GM18505 (cell line): ENCODE measurements around the gene KCP.

Source experiments
- ATAC-seq: cut with Tn5 transposase; IDR thresholded peaks from one replicate; pipeline ENCODE4 v1.9.1; 2021; ENCODE audit not compliant: unreplicated experiment
- POLR2A ChIP-seq: IDR thresholded peaks from 4 replicates; pipeline ENCODE4 v1.6.1; 2011; ENCODE audit warnings: borderline replicate concordance; ENCODE audit not compliant: insufficient read depth, insufficient read length; ENCODE audit errors: extremely low read depth

Gene KCP

GRCh38 chr7:128827971-128828711 lies 82.4 kb downstream of the KCP start:
- ATAC-seq, result no peak

GRCh38 chr7:128827248-128827958 lies 83.1 kb downstream of the KCP start:
- no peak for TF ChIP-seq POLR2A
- ATAC-seq, result no peak

More at GRCh38 chr7:128827971-128828711, 82.4 kb downstream of the KCP start:
- no peak for TF ChIP-seq POLR2A

- no peak for ATAC-seq
- no peak for TF ChIP-seq POLR2A
Observed at GRCh38 chr7:128826916-128827247, 83.6 kb downstream of the KCP start.
